ENCODE measurements around the gene CBY3.

CBY3 gene

DNA sequence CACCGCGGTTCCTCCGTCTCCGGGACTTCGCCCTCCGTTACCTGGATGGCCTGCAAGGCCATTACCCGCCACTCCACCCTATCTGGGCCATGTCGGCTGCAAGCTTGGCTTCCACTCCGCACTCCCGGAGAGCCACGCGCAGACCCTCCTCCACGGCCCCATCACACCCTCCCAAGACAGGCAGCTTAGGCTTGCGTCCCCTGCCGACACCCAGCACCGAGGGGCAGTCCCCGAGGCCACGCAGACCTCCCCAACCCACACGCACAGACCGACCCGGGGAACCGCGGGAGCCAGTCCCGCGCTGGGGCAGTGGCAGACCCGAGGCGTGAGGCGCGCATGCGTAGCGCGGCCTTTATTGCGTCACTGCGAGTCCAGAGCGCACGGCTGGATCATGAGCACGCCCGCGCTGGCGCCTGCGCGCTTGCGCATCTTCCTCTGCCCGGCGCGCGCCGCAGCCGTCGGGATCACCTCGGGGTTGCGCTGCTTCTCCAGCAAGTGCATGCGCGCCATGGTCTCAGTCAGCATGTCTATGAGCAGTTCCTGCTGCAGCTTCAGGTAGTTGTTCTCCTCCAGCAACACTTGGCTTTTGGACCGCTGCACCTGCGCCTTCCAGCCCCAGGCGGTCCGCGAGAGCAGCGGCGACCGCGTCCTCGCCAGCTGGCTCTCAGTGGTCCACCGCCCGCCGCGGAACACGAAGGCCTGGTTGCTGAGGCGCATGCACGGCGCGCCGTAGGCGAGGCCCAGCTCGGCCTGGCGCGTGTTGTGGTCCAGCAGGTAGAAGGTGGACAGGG, 2.4 kb downstream of the CBY3 start (continued):
- TF ChIP-seq, protein P1, sequence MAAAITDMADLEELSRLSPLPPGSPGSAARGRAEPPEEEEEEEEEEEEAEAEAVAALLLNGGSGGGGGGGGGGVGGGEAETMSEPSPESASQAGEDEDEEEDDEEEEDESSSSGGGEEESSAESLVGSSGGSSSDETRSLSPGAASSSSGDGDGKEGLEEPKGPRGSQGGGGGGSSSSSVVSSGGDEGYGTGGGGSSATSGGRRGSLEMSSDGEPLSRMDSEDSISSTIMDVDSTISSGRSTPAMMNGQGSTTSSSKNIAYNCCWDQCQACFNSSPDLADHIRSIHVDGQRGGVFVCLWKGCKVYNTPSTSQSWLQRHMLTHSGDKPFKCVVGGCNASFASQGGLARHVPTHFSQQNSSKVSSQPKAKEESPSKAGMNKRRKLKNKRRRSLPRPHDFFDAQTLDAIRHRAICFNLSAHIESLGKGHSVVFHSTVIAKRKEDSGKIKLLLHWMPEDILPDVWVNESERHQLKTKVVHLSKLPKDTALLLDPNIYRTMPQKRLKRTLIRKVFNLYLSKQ (tag by site-specific recombination; IDR thresholded peaks at IDR 0.05; ENCODE audit: borderline replicate concordance), result 0 out of 2 replicates have a peak, but pooled peaks have one; percentile 6
- TF ChIP-seq ZNF514 (tag by site-specific recombination; IDR thresholded peaks at IDR 0.05) (no peak), ZNF658 (tag by site-specific recombination; IDR thresholded peaks at IDR 0.05) (no peak), ZNF473 (tag by site-specific recombination; IDR thresholded peaks at IDR 0.05) (no peak), ZNF670 (tag by site-specific recombination; IDR thresholded peaks at IDR 0.05; ENCODE audit: low read depth) (no peak), MEIS1 (CRISPR knock-in tag; IDR thresholded peaks at IDR 0.05; ENCODE audit: borderline replicate concordance) (no peak), ZNF132 (tag by site-specific recombination; IDR thresholded peaks at IDR 0.05; ENCODE audit: borderline replicate concordance) (no peak), ZNF335 (tag by site-specific recombination; conservative IDR thresholded peaks at IDR 0.05) (peak; percentile 84), ZNF777 (tag by site-specific recombination; IDR thresholded peaks at IDR 0.05; ENCODE audit: borderline replicate concordance) (peak; percentile 98), ZNF341 (tag by site-specific recombination; IDR thresholded peaks at IDR 0.05; ENCODE audit: low read depth) (peak; percentile 98), GLI4 (tag by site-specific recombination; IDR thresholded peaks at IDR 0.05) (no peak), ZNF404 (tag by site-specific recombination; IDR thresholded peaks at IDR 0.05) (no peak), SP3 (tag by site-specific recombination; IDR thresholded peaks at IDR 0.05) (0 out of 2 replicates have a peak, but pooled peaks have one; percentile 35), ZNF2 (tag by site-specific recombination; IDR thresholded peaks at IDR 0.05) (peak; percentile 95), ZNF202 (tag by site-specific recombination; IDR thresholded peaks at IDR 0.05; ENCODE audit: borderline replicate concordance) (peak; percentile 53; the same call in 1 of the 2 replicates), ZNF174 (tag by site-specific recombination; IDR thresholded peaks at IDR 0.05) (no peak), KLF8 (tag by site-specific recombination; IDR thresholded peaks at IDR 0.05) (peak; percentile 73; the same call in 1 of the 2 replicates), ZNF16 (tag by site-specific recombination; IDR thresholded peaks at IDR 0.05; ENCODE audit: low read depth) (no peak), REPIN1 (tag by site-specific recombination; IDR thresholded peaks at IDR 0.05; ENCODE audit: low read depth) (no peak), ZNF544 (tag by site-specific recombination; IDR thresholded peaks at IDR 0.05) (no peak), ZNF133 (tag by site-specific recombination; IDR thresholded peaks at IDR 0.05) (no peak), ZNF19 (tag by site-specific recombination; IDR thresholded peaks at IDR 0.05; ENCODE audit: low read depth) (no peak), ZNF776 (tag by site-specific recombination; IDR thresholded peaks at IDR 0.05; ENCODE audit: borderline replicate concordance) (no peak), ZNF248 (tag by site-specific recombination; IDR thresholded peaks at IDR 0.05) (no peak), ZNF48 (tag by site-specific recombination; IDR thresholded peaks at IDR 0.05) (no peak), ZNF354C (tag by site-specific recombination; IDR thresholded peaks at IDR 0.05; ENCODE audit: borderline replicate concordance, low read depth) (no peak), ZNF146 (tag by site-specific recombination; IDR thresholded peaks at IDR 0.05) (0 out of 2 replicates have a peak, but pooled peaks have one; percentile 7)
- TF ChIP-seq, protein P2, sequence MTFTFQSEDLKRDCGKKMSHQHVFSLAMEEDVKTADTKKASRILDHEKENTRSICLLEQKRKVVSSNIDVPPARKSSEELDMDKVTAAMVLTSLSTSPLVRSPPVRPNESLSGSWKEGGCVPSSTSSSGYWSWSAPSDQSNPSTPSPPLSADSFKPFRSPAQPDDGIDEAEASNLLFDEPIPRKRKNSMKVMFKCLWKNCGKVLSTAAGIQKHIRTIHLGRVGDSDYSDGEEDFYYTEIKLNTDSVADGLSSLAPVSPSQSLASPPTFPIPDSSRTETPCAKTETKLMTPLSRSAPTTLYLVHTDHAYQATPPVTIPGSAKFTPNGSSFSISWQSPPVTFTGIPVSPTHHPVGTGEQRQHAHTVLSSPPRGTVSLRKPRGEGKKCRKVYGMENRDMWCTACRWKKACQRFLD (tag by site-specific recombination; IDR thresholded peaks at IDR 0.05), result no peak
- TF ChIP-seq, protein P3, sequence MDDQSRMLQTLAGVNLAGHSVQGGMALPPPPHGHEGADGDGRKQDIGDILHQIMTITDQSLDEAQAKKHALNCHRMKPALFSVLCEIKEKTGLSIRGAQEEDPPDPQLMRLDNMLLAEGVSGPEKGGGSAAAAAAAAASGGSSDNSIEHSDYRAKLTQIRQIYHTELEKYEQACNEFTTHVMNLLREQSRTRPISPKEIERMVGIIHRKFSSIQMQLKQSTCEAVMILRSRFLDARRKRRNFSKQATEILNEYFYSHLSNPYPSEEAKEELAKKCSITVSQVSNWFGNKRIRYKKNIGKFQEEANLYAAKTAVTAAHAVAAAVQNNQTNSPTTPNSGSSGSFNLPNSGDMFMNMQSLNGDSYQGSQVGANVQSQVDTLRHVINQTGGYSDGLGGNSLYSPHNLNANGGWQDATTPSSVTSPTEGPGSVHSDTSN (CRISPR knock-in tag; IDR thresholded peaks at IDR 0.05), result no peak
- TF ChIP-seq, protein P4, sequence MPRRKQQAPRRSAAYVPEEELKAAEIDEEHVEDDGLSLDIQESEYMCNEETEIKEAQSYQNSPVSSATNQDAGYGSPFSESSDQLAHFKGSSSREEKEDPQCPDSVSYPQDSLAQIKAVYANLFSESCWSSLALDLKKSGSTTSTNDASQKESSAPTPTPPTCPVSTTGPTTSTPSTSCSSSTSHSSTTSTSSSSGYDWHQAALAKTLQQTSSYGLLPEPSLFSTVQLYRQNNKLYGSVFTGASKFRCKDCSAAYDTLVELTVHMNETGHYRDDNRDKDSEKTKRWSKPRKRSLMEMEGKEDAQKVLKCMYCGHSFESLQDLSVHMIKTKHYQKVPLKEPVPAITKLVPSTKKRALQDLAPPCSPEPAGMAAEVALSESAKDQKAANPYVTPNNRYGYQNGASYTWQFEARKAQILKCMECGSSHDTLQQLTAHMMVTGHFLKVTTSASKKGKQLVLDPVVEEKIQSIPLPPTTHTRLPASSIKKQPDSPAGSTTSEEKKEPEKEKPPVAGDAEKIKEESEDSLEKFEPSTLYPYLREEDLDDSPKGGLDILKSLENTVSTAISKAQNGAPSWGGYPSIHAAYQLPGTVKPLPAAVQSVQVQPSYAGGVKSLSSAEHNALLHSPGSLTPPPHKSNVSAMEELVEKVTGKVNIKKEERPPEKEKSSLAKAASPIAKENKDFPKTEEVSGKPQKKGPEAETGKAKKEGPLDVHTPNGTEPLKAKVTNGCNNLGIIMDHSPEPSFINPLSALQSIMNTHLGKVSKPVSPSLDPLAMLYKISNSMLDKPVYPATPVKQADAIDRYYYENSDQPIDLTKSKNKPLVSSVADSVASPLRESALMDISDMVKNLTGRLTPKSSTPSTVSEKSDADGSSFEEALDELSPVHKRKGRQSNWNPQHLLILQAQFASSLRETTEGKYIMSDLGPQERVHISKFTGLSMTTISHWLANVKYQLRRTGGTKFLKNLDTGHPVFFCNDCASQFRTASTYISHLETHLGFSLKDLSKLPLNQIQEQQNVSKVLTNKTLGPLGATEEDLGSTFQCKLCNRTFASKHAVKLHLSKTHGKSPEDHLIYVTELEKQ (tag by site-specific recombination; IDR thresholded peaks at IDR 0.05; ENCODE audit: borderline replicate concordance), result no peak
- TF ChIP-seq, protein P5, sequence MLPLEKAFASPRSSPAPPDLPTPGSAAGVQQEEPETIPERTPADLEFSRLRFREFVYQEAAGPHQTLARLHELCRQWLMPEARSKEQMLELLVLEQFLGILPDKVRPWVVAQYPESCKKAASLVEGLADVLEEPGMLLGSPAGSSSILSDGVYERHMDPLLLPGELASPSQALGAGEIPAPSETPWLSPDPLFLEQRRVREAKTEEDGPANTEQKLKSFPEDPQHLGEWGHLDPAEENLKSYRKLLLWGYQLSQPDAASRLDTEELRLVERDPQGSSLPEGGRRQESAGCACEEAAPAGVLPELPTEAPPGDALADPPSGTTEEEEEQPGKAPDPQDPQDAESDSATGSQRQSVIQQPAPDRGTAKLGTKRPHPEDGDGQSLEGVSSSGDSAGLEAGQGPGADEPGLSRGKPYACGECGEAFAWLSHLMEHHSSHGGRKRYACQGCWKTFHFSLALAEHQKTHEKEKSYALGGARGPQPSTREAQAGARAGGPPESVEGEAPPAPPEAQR (tag by site-specific recombination; IDR thresholded peaks at IDR 0.05), result no peak
